ENCODE measurements around the gene GYPC. TPM values are rescaled to one million over a fixed set of nuclear protein-coding genes. Genes with fewer than 3 reads are reported as not detected.
"Not testable (repeated sequence)": the region's sequence is repeated elsewhere in the genome, so short reads cannot be mapped to it uniquely, and the experiment has no call there.

GYPC gene
- total RNA-seq, 1 experiment from 2014 or later, result 13.6 TPM

DNA sequence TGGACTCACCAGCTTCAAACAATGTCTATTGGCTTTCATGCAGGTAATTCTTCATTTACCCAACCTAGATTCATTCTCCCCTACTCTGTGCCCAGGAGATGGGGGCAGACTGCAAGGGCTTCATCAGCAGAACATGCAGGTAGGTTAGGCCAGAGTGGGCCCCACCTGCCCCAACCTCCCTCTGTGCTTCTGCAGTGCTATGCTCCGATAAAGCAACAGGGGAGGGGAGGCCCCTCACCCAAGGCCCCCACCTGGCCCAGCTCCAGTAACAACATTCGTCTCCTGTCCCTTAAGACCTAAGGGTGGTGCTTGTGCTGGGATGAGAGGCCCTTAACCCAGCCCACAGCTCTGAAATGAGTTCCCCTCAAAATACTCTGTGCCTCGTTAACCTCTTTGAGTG lies 16.7 kb upstream of the GYPC start:
- Histone ChIP-seq H3K9me3 (ENCODE audit: control insufficient read depth, low read depth, low read length) (no peaks in the 10 kb centered on the region), H4K8ac (replicated peaks; ENCODE audit: insufficient read length, low read depth, low read length) (no peak overlapping the region), H3K14ac (ENCODE audit: insufficient read depth, low read length) (no peak overlapping the region), H3K23me2 (ENCODE audit: insufficient read length, low read depth, low read length, poor library complexity, severe bottlenecking) (no peaks in the 10 kb centered on the region), H2BK5ac (ENCODE audit: insufficient read length, low read length) (no peak overlapping the region), H2BK120ac (ENCODE audit: low read depth, low read length, poor library complexity, severe bottlenecking) (no peak overlapping the region), H3K27me3 (ENCODE audit: insufficient read depth, low read length) (no peaks in the 10 kb centered on the region), H3K23ac (ENCODE audit: insufficient read length, low read depth, low read length) (no peak overlapping the region), H2BK15ac (ENCODE audit: low read depth, low read length) (no peak overlapping the region), H3K4ac (ENCODE audit: low read depth, low read length) (no peak overlapping the region), H3K18ac (ENCODE audit: insufficient read length, low read depth, low read length) (no peak overlapping the region), H3K9ac (ENCODE audit: extremely low read depth, insufficient read length, low read length) (no peak overlapping the region), H2BK20ac (ENCODE audit: low read depth, low read length, poor library complexity, severe bottlenecking) (no peak overlapping the region), H2AK5ac (ENCODE audit: insufficient read length, low read length) (no peak overlapping the region), H3T11ph (ENCODE audit: low read length) (no peak overlapping the region), H3K4me2 (ENCODE audit: insufficient read depth, insufficient read length, low read length) (no peak overlapping the region), H4K91ac (ENCODE audit: insufficient read length, low read depth, low read length) (no peak overlapping the region), H2AFZ (ENCODE audit: low read length) (no peak overlapping the region), H4K20me1 (ENCODE audit: control insufficient read depth, insufficient read depth, insufficient read length) (no peaks in the 10 kb centered on the region), H3K79me2 (ENCODE audit: insufficient read depth, low read length) (no peaks in the 10 kb centered on the region), H3K56ac (ENCODE audit: insufficient read length, low read depth, low read length) (no peak overlapping the region), H3K27ac (ENCODE audit: insufficient read length, low read depth, low read length) (no peak overlapping the region), H2BK12ac (ENCODE audit: insufficient read length, low read depth, low read length) (no peak overlapping the region), H4K5ac (ENCODE audit: insufficient read length, low read depth, low read length) (no peak overlapping the region), H3K79me1 (ENCODE audit: insufficient read depth, low read depth, low read length, poor library complexity, severe bottlenecking) (no peaks in the 10 kb centered on the region), H3K4me1 (ENCODE audit: insufficient read depth, low read length) (peaks cover 4% of the 10 kb centered on the region; the same call in 1 of the 2 replicates)
- H3K4me1 Mint-ChIP-seq, result peaks cover 16 to 23% of the 10 kb centered on the region in 2 experiments
- no peaks in the 10 kb centered on the region; a peak in 2 of 7 replicates for H3K36me3 Mint-ChIP-seq (ENCODE audit: insufficient read depth in 1 of 3, low read depth in 3 of 3)
- H3K27me3 Mint-ChIP-seq (ENCODE audit: low read depth), result no peaks in the 10 kb centered on the region; the same call in 1 of the 2 replicates
- WGBS (ENCODE audit: extremely low coverage, insufficient read length, low lambda C conversion rate), result no CpG with 5 or more reads among the region's 3 CpGs
- no peak overlapping the region for H3K4me3 Mint-ChIP-seq
- no peak overlapping the region for H3K27ac Mint-ChIP-seq
- DNase-seq, result no peak
- TF ChIP-seq, protein P1, sequence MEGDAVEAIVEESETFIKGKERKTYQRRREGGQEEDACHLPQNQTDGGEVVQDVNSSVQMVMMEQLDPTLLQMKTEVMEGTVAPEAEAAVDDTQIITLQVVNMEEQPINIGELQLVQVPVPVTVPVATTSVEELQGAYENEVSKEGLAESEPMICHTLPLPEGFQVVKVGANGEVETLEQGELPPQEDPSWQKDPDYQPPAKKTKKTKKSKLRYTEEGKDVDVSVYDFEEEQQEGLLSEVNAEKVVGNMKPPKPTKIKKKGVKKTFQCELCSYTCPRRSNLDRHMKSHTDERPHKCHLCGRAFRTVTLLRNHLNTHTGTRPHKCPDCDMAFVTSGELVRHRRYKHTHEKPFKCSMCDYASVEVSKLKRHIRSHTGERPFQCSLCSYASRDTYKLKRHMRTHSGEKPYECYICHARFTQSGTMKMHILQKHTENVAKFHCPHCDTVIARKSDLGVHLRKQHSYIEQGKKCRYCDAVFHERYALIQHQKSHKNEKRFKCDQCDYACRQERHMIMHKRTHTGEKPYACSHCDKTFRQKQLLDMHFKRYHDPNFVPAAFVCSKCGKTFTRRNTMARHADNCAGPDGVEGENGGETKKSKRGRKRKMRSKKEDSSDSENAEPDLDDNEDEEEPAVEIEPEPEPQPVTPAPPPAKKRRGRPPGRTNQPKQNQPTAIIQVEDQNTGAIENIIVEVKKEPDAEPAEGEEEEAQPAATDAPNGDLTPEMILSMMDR (conservative IDR thresholded peaks at IDR 0.05), result no peak
- H3K9me3 Mint-ChIP-seq, result no peaks in the 10 kb centered on the region; a peak in 2 of 5 replicates

GRCh38 chr2:126641294-126641693 lies 14.7 kb upstream of the GYPC start:
- not testable (repeated sequence) for H3K18ac ChIP-seq (ENCODE audit: insufficient read length, low read depth, low read length); H3K4me2 ChIP-seq (ENCODE audit: insufficient read depth, insufficient read length, low read length); H4K8ac ChIP-seq (replicated peaks; ENCODE audit: insufficient read length, low read depth, low read length); H3K9ac ChIP-seq (ENCODE audit: extremely low read depth, insufficient read length, low read length); H2BK20ac ChIP-seq (ENCODE audit: low read depth, low read length, poor library complexity, severe bottlenecking); H3K27me3 ChIP-seq (ENCODE audit: insufficient read depth, low read length); H3K9me3 ChIP-seq (ENCODE audit: control insufficient read depth, low read depth, low read length); H4K20me1 ChIP-seq (ENCODE audit: control insufficient read depth, insufficient read depth, insufficient read length); H2AFZ ChIP-seq (ENCODE audit: low read length); H3T11ph ChIP-seq (ENCODE audit: low read length); H4K91ac ChIP-seq (ENCODE audit: insufficient read length, low read depth, low read length); H3K4me1 ChIP-seq (ENCODE audit: insufficient read depth, low read length); H3K23ac ChIP-seq (ENCODE audit: insufficient read length, low read depth, low read length); H3K4me3 Mint-ChIP-seq; H2BK15ac ChIP-seq (ENCODE audit: low read depth, low read length); H2BK5ac ChIP-seq (ENCODE audit: insufficient read length, low read length); H3K9me3 Mint-ChIP-seq; H2AK5ac ChIP-seq (ENCODE audit: insufficient read length, low read length); H2BK120ac ChIP-seq (ENCODE audit: low read depth, low read length, poor library complexity, severe bottlenecking); H3K36me3 Mint-ChIP-seq (ENCODE audit: insufficient read depth in 1 of 3, low read depth in 3 of 3); H3K79me1 ChIP-seq (ENCODE audit: insufficient read depth, low read depth, low read length, poor library complexity, severe bottlenecking); H3K56ac ChIP-seq (ENCODE audit: insufficient read length, low read depth, low read length); H4K5ac ChIP-seq (ENCODE audit: insufficient read length, low read depth, low read length); H3K14ac ChIP-seq (ENCODE audit: insufficient read depth, low read length); H3K23me2 ChIP-seq (ENCODE audit: insufficient read length, low read depth, low read length, poor library complexity, severe bottlenecking); H3K4ac ChIP-seq (ENCODE audit: low read depth, low read length); H3K27ac ChIP-seq (ENCODE audit: insufficient read length, low read depth, low read length); DNase-seq; H3K27me3 Mint-ChIP-seq (ENCODE audit: low read depth); H2BK12ac ChIP-seq (ENCODE audit: insufficient read length, low read depth, low read length); H3K27ac Mint-ChIP-seq; H3K79me2 ChIP-seq (ENCODE audit: insufficient read depth, low read length)
- no CpG with 5 or more reads among the region's 9 CpGs for WGBS (ENCODE audit: extremely low coverage, insufficient read length, low lambda C conversion rate)
- H3K4me1 Mint-ChIP-seq, result peaks cover 17 to 29% of the 10 kb centered on the region in 2 experiments
